WI38 (cell line): ENCODE measurements around the gene DIP2C.

Source experiments
- H3K4me3 ChIP-seq: 2 replicates; pipeline ENCODE4 v1.5.1; 2011; ENCODE audit warnings: low read depth, mild to moderate bottlenecking, control low read depth, low read length
- TF ChIP-seq, protein P1 (sequence below): IDR thresholded peaks from 2 replicates; pipeline ENCODE4 v1.5.1; 2012; ENCODE audit warnings: low read depth, mild to moderate bottlenecking, control low read depth, low read length

DIP2C gene

GRCh38 chr10:580778-581177 is 108.7 kb downstream of the DIP2C start:
- TF ChIP-seq, protein P1, sequence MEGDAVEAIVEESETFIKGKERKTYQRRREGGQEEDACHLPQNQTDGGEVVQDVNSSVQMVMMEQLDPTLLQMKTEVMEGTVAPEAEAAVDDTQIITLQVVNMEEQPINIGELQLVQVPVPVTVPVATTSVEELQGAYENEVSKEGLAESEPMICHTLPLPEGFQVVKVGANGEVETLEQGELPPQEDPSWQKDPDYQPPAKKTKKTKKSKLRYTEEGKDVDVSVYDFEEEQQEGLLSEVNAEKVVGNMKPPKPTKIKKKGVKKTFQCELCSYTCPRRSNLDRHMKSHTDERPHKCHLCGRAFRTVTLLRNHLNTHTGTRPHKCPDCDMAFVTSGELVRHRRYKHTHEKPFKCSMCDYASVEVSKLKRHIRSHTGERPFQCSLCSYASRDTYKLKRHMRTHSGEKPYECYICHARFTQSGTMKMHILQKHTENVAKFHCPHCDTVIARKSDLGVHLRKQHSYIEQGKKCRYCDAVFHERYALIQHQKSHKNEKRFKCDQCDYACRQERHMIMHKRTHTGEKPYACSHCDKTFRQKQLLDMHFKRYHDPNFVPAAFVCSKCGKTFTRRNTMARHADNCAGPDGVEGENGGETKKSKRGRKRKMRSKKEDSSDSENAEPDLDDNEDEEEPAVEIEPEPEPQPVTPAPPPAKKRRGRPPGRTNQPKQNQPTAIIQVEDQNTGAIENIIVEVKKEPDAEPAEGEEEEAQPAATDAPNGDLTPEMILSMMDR: no peak
- H3K4me3 ChIP-seq: peak overlapping the region; percentile 10; the same call in 1 of the 2 replicates

- H3K4me3 ChIP-seq: no peak overlapping the region
- TF ChIP-seq, protein P1: no peak
These were observed 113.4 kb downstream of the DIP2C start for GRCh38 chr10:576130-576465.

DNA sequence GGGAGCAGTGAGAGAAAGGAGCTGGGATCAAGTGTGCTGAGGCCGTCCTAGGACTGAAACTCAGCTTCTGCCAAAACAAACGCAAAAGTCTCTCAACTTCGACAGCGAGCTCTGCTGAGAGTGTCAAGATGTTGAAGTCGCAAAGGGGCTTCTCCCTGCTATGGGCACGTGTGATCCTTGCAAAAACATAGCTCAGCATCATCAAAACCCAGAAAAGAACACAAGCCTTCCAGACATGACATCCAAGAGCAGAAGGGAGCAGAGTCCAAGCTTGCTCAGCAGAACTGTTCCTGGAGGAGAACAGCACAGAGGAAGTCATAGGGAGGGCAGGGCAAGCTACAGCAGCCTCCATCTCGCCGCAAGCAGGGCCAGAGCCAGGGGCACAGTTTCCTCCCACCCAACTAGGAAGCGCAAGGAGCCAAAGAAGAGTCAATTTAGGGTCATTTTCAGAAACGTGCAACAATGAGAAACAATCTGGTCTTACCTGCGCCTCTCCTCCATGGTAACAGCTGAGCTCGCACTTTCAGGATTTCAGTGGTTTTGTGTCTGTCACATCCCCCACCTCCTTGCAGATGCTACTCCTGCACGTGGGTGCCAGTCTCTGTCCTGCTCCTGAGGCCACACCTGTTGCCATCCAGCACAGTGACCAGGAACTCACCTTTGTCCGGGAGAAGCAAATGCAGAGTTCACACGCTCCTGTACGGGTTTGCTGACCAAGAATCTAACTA is 113.9 kb downstream of the DIP2C start:
- TF ChIP-seq, protein P1: no peak
- no peak overlapping the region for H3K4me3 ChIP-seq

- TF ChIP-seq, protein P1: no peak
- no peak overlapping the region for H3K4me3 ChIP-seq
These were observed 116.8 kb downstream of the DIP2C start for GRCh38 chr10:572696-573095.

GRCh38 chr10:571688-572451 is 117.6 kb downstream of the DIP2C start:
- no peak overlapping the region for H3K4me3 ChIP-seq
- TF ChIP-seq, protein P1: no peak

GRCh38 chr10:571166-571565 is 118.3 kb downstream of the DIP2C start:
- H3K4me3 ChIP-seq: no peak overlapping the region
- TF ChIP-seq, protein P1: no peak

GRCh38 chr10:570628-571163 is 118.8 kb downstream of the DIP2C start:
- TF ChIP-seq, protein P1: no peak
- H3K4me3 ChIP-seq: no peak overlapping the region
